T-helper 1 cell (primary cell): ENCODE data around the gene ENTHD1.
"Not testable (repeated sequence)": the region's sequence is repeated elsewhere in the genome, so short reads cannot be mapped to it uniquely, and the experiment has no call there.

Experiments
- DNase-seq, 5 donors: peaks; one replicate each; pipeline ENCODE4 v3.0.0-alpha.2; 2012 to 2020

ENTHD1 gene

GRCh38 chr22:39898997-39899396 is 5.4 kb upstream of the ENTHD1 start:
- no peak for DNase-seq

GRCh38 chr22:39897841-39898240 is 4.3 kb upstream of the ENTHD1 start:
- DNase-seq, result no peak

- DNase-seq, result no peak
Observed at GRCh38 chr22:39896313-39896996, 2.9 kb upstream of the ENTHD1 start.

- DNase-seq, result no peak
Observed at GRCh38 chr22:39895682-39896081, 2.1 kb upstream of the ENTHD1 start.

GRCh38 chr22:39894554-39895092 is 1.1 kb upstream of the ENTHD1 start:
- DNase-seq, result no peak

GRCh38 chr22:39889924-39890323 is 3.6 kb downstream of the ENTHD1 start:
- not testable (repeated sequence) for DNase-seq

- no peak for DNase-seq
Observed at GRCh38 chr22:39883057-39883456, 10.5 kb downstream of the ENTHD1 start.

GRCh38 chr22:39880722-39881121 is 12.8 kb downstream of the ENTHD1 start:
- DNase-seq, result no peak

GRCh38 chr22:39877079-39877845 is 16.3 kb downstream of the ENTHD1 start:
- no peak for DNase-seq

GRCh38 chr22:39875176-39875885 is 18.2 kb downstream of the ENTHD1 start:
- DNase-seq, result peak in 1 of 5 donors; percentile 3

GRCh38 chr22:39873965-39874364 is 19.6 kb downstream of the ENTHD1 start:
- no peak for DNase-seq

GRCh38 chr22:39872548-39872947 is 21.0 kb downstream of the ENTHD1 start:
- no peak for DNase-seq

- DNase-seq, result no peak
Observed at GRCh38 chr22:39871008-39871798, 22.4 kb downstream of the ENTHD1 start.

- DNase-seq, result not testable (repeated sequence)
Observed at GRCh38 chr22:39869797-39870196, 23.8 kb downstream of the ENTHD1 start.

- DNase-seq, result no peak
Observed at GRCh38 chr22:39868741-39869140, 24.8 kb downstream of the ENTHD1 start.

GRCh38 chr22:39859903-39860588 is 33.5 kb downstream of the ENTHD1 start:
- peak in 1 of 5 donors; percentile 20 for DNase-seq

GRCh38 chr22:39856588-39856987 is 37.0 kb downstream of the ENTHD1 start:
- no peak for DNase-seq

- no peak for DNase-seq
Observed at GRCh38 chr22:39852799-39853198, 40.8 kb downstream of the ENTHD1 start.

- no peak for DNase-seq
Observed at GRCh38 chr22:39851606-39852315, 41.8 kb downstream of the ENTHD1 start.

GRCh38 chr22:39847477-39847876 is 46.1 kb downstream of the ENTHD1 start:
- no peak for DNase-seq

GRCh38 chr22:39846539-39846938 is 47.0 kb downstream of the ENTHD1 start:
- DNase-seq, result not testable (repeated sequence)
